HCT116 (cell line): ENCODE data around the gene PDE12. TPM values are rescaled to one million over a fixed set of nuclear protein-coding genes. Genes with fewer than 3 reads are reported as not detected.

ENCODE experiments used
- ATAC-seq: fragments of 200-7000 bp; cut with Tn5 transposase; 2 replicates; pipeline ENCODE4 v1.9.1; 2020; ENCODE audit warnings: mild to moderate bottlenecking, moderate library complexity
- BruUV-seq: library from RNA; stranded (reverse); fragments of 400-500 nt; replicated peaks from 2 replicates; lab custom pipeline; 2021; lab: Mats Ljungman, UMichigan
- CTCF ChIA-PET: fragments of 300-600 bp; sonication (Branson Sonifier 250); formaldehyde crosslinking; loops from one replicate; lab custom pipeline; 2021; ENCODE audit warnings: antibody characterized with exemption; lab: Charles Lee
- POLR2A ChIA-PET: fragments of 300-600, 350-600 bp; sonication (Branson Sonifier 250); formaldehyde crosslinking; loops from one replicate; lab custom pipeline; 2021; ENCODE audit warnings: antibody characterized with exemption; lab: Charles Lee
- RAD21 ChIA-PET, 2 experiments: fragments of 300-600 bp; sonication (Branson Sonifier 250); formaldehyde crosslinking; loops; one replicate each; lab custom pipeline; 2023; ENCODE audit warnings: low total read pairs in 2 of 2; ENCODE audit not compliant: uncharacterized antibody in 2 of 2, unreplicated experiment in 2 of 2, low non-redundant PET in 1 of 2; lab: Charles Lee
- DNase-seq: peaks from one replicate; pipeline ENCODE4 v3.0.0-alpha.2; 2010; ENCODE audit warnings: low read depth, low spot score
- H2AFZ ChIP-seq: fragments of 200-600 bp; shearing (Covaris generic), sonication (generic); 2 replicates; pipeline ENCODE4 v1.6.1; 2017; ENCODE audit warnings: low read depth, mixed run types, mixed read lengths, antibody characterized with exemption, low read length; ENCODE audit not compliant: poor library complexity, severe bottlenecking
- H3K27ac ChIP-seq: 2 replicates; pipeline ENCODE4 v1.5.1; 2012; ENCODE audit warnings: low read depth, low read length
- H3K27me3 ChIP-seq: fragments of 200-600 bp; sonication (generic); 2 replicates; pipeline ENCODE4 v1.6.1; 2016; ENCODE audit warnings: mixed run types, low read length, mixed read lengths; ENCODE audit not compliant: insufficient read depth
- H3K36me3 ChIP-seq, 2 experiments: fragments of 200-500 bp in 1 of 2; fragments of 200-600 bp in 1 of 2; sonication (Bioruptor generic) in 1 of 2; sonication (generic) in 1 of 2; 2 replicates each; pipeline versions ENCODE4 v1.5.1 to v1.6.1; 2014 to 2016; ENCODE audit warnings: low read length in 2 of 2, inconsistent platforms in 1 of 2, mixed read lengths in 1 of 2, mixed run types in 1 of 2; ENCODE audit not compliant: insufficient read depth in 2 of 2, control insufficient read depth in 1 of 2
- H3K4me1 ChIP-seq, 2 experiments: fragments of 200-600 bp in 1 of 2; sonication (generic) in 1 of 2; 2 replicates each; pipeline versions ENCODE4 v1.5.1 to v1.6.1; 2012 to 2017; ENCODE audit warnings: low read length in 2 of 2, inconsistent platforms in 1 of 2, mild to moderate bottlenecking in 1 of 2, mixed read lengths in 1 of 2, mixed run types in 1 of 2, moderate library complexity in 1 of 2; ENCODE audit not compliant: insufficient read depth in 2 of 2, control insufficient read depth in 1 of 2
- H3K4me2 ChIP-seq: fragments of 200-600 bp; sonication (generic); 2 replicates; pipeline ENCODE4 v1.6.1; 2017; ENCODE audit warnings: mixed run types, low read length, mixed read lengths
- H3K4me3 ChIP-seq, 2 experiments: fragments of 200-600 bp in 1 of 2; sonication (generic) in 1 of 2; replicated peaks in 1 of 2; 2 replicates each; pipeline ENCODE4 v1.5.1; 2011 to 2016; ENCODE audit warnings: low read length in 2 of 2, control low read depth in 1 of 2, low read depth in 1 of 2, mild to moderate bottlenecking in 1 of 2, mixed read lengths in 1 of 2, mixed run types in 1 of 2
- H3K79me2 ChIP-seq: fragments of 200-600 bp; sonication (generic); 2 replicates; pipeline ENCODE4 v1.6.1; 2017; ENCODE audit warnings: mild to moderate bottlenecking, mixed run types, low read length, moderate library complexity, mixed read lengths; ENCODE audit not compliant: insufficient read depth
- H3K9ac ChIP-seq: fragments of 200-600 bp; sonication (generic); 2 replicates; pipeline ENCODE4 v1.6.1; 2016; ENCODE audit warnings: low read length, mixed read lengths
- H3K9me2 ChIP-seq: fragments of 200-600 bp; sonication (generic), shearing (Covaris generic); 2 replicates; pipeline ENCODE4 v1.6.1; 2017; ENCODE audit warnings: mixed run types, mild to moderate bottlenecking, moderate library complexity; ENCODE audit not compliant: insufficient read depth
- H3K9me3 ChIP-seq, 2 experiments: fragments of 200-500 bp in 1 of 2; fragments of 200-600 bp in 1 of 2; sonication (Bioruptor generic) in 1 of 2; sonication (generic) in 1 of 2; 2 replicates each; pipeline ENCODE4 v1.6.1; 2014 to 2017; ENCODE audit warnings: low read length in 2 of 2, mixed read lengths in 2 of 2, inconsistent platforms in 1 of 2, low read depth in 1 of 2, mild to moderate bottlenecking in 1 of 2, mixed run types in 1 of 2, moderate library complexity in 1 of 2; ENCODE audit not compliant: control insufficient read depth in 1 of 2, insufficient read depth in 1 of 2
- H4K20me1 ChIP-seq: fragments of 200-600 bp; sonication (generic), shearing (Covaris generic); 2 replicates; pipeline ENCODE4 v1.6.1; 2017; ENCODE audit warnings: mixed run types, mild to moderate bottlenecking, moderate library complexity; ENCODE audit not compliant: insufficient read depth
- ATF3 ChIP-seq: IDR thresholded peaks from 2 replicates; pipeline ENCODE4 v1.6.1; 2012
- CEBPB ChIP-seq: IDR thresholded peaks from 2 replicates; pipeline ENCODE4 v1.6.1; 2012; ENCODE audit warnings: low read depth
- EGR1 ChIP-seq: IDR thresholded peaks from 2 replicates; pipeline ENCODE4 v1.6.1; 2012; ENCODE audit warnings: low read depth
- ELF1 ChIP-seq: IDR thresholded peaks from 2 replicates; pipeline ENCODE4 v1.6.1; 2012; ENCODE audit warnings: low read depth, borderline replicate concordance
- EZH2 ChIP-seq: fragments of 200-600 bp; sonication (generic); IDR thresholded peaks from 2 replicates; pipeline ENCODE4 v1.6.1; 2017; ENCODE audit warnings: antibody characterized with exemption, mixed run types
- FOSL1 ChIP-seq: IDR thresholded peaks from 2 replicates; pipeline ENCODE4 v1.6.1; 2012; ENCODE audit warnings: low read depth
- POLR2AphosphoS5 ChIP-seq: IDR thresholded peaks from 2 replicates; pipeline ENCODE4 v1.6.1; 2011; ENCODE audit warnings: mild to moderate bottlenecking, low read depth, low read length, moderate library complexity
- SIN3A ChIP-seq: IDR thresholded peaks from 2 replicates; pipeline ENCODE4 v1.6.1; 2012; ENCODE audit warnings: low read depth
- SP1 ChIP-seq: IDR thresholded peaks from 2 replicates; pipeline ENCODE4 v1.6.1; 2012; ENCODE audit warnings: low read depth
- SRF ChIP-seq: IDR thresholded peaks from 2 replicates; pipeline ENCODE4 v1.6.1; 2012; ENCODE audit warnings: low read depth
- TCF7L2 ChIP-seq: IDR thresholded peaks from 2 replicates; pipeline ENCODE4 v1.7.0; 2011; ENCODE audit warnings: borderline replicate concordance, inconsistent platforms; ENCODE audit not compliant: insufficient read depth, insufficient read length; ENCODE audit errors: extremely low read depth
- ZBTB33 ChIP-seq: IDR thresholded peaks from 2 replicates; pipeline ENCODE4 v1.6.1; 2011; ENCODE audit warnings: mild to moderate bottlenecking, low read length, moderate library complexity; ENCODE audit not compliant: insufficient replicate concordance; ENCODE audit errors: extremely low read depth
- ZFX ChIP-seq: fragments of 450-650 bp; IDR thresholded peaks from 2 replicates; pipeline ENCODE4 v1.6.1; 2017
- ZNF274 ChIP-seq: fragments of 200-500 bp; sonication (Bioruptor generic); IDR thresholded peaks from 2 replicates; pipeline ENCODE4 v1.6.1; 2014; ENCODE audit warnings: mild to moderate bottlenecking, low read depth, low read length, inconsistent platforms
- intact Hi-C: fragments of 100-400 bp; cut with micrococcal nuclease; formaldehyde crosslinking; loops from 2 replicates; pipeline ENCODE4 v1.10.0; 2022
- total RNA-seq: library from RNA; stranded (reverse); gene quantifications from one replicate; pipeline ENCODE4 v1.2.1, GENCODE V29; 2021; ENCODE audit not compliant: unreplicated experiment

PDE12 gene
- total RNA-seq, 1 experiment from 2014 or later: 28.3 TPM

GRCh38 chr3:57596495-57597126 lies 40.5 kb downstream of the PDE12 start:
- H3K9ac ChIP-seq: peak overlapping the region; percentile 83
- H3K4me3 ChIP-seq: peak overlapping the region; percentile 83 to 100
- H3K4me1 ChIP-seq: peaks cover 5 to 17% of the 10 kb centered on the region in 2 experiments; a peak in 3 of 4 replicates
- ATAC-seq (peak; percentile 26), DNase-seq (peak; percentile 36)
- POLR2A ChIA-PET: interaction anchor here (0.7 to 1.9 kb wide), 2 partner anchors 159 to 199 kb away, joined by 4 read pairs; partner anchors contain the start of gene SLMAP
- no peaks in the 10 kb centered on the region for H3K9me3 ChIP-seq
- H3K9me2 ChIP-seq: no peaks in the 10 kb centered on the region
- H3K27ac ChIP-seq: peak overlapping the region; percentile 94
- peaks cover 72% of the 10 kb centered on the region for H3K79me2 ChIP-seq
- no peak overlapping the region for H2AFZ ChIP-seq
- CTCF ChIA-PET: no interaction called here
- H3K4me2 ChIP-seq: peak overlapping the region; percentile 76
- RAD21 ChIA-PET: interaction anchor here in 1 of 2 experiments (1.6 kb wide), 1 partner anchor 199 kb away, joined by 4 read pairs; no protein-coding TSS in a partner anchor
- H3K27me3 ChIP-seq: no peaks in the 10 kb centered on the region
- H3K36me3 ChIP-seq: peaks cover 0 to 3% of the 10 kb centered on the region in 2 experiments; a peak in 1 of 4 replicates
- intact Hi-C loops: loop anchor here (1.0 to 5.0 kb wide), 3 partner anchors 159 to 451 kb away; no protein-coding TSS in a partner anchor
- 0 out of 2 replicates have a peak, but pooled peaks cover 8% of the 10 kb centered on the region for H4K20me1 ChIP-seq
- TSS peak; percentile 56 for BruUV-seq
- TF ChIP-seq SP1: no peak
- TF ChIP-seq POLR2AphosphoS5: peak; percentile 27; the same call in 1 of the 2 replicates

GRCh38 chr3:57597127-57597923 lies 41.3 kb downstream of the PDE12 start, which contains the start of gene ARF4:
Gene ARF4, minus strand, starts transcription at chr3:57597344. Its CDS starts 204 bp downstream, at chr3:57597140.
- DNase-seq (peak; percentile 99), ATAC-seq (peak; percentile 92)
- Histone ChIP-seq H3K27me3 (no peaks in the 10 kb centered on the region), H3K9me2 (no peaks in the 10 kb centered on the region), H3K36me3 (peaks cover 0 to 3% of the 10 kb centered on the region in 2 experiments; a peak in 1 of 4 replicates), H3K4me1 (peaks cover 5 to 17% of the 10 kb centered on the region in 2 experiments; a peak in 3 of 4 replicates), H3K9ac (peak within 1 kb of the TSS; percentile 83), H3K79me2 (peaks cover 65% of the 10 kb centered on the region), H3K4me3 (peak within 1 kb of the TSS; percentile 83 to 100), H2AFZ (no peak within 1 kb of the TSS), H4K20me1 (0 out of 2 replicates have a peak, but pooled peaks cover 8% of the 10 kb centered on the region), H3K9me3 (no peaks in the 10 kb centered on the region), H3K4me2 (peak within 1 kb of the TSS; percentile 78), H3K27ac (peak within 1 kb of the TSS; percentile 94)
- ChIA-PET POLR2A (interaction anchor here (0.5 to 1.9 kb wide), 8 partner anchors 18 to 229 kb away, joined by 3 to 6 read pairs (median 4); no protein-coding TSS in a partner anchor), RAD21 (interaction anchor here in 1 of 2 experiments (1.6 kb wide), 1 partner anchor 200 kb away, joined by 4 read pairs; no protein-coding TSS in a partner anchor), CTCF (interaction anchor here (0.6 to 1.1 kb wide), 2 partner anchors 92 to 229 kb away, joined by 3 read pairs; no protein-coding TSS in a partner anchor)
- intact Hi-C loops: loop anchor here (1.0 to 5.0 kb wide), 3 partner anchors 158 to 450 kb away; no protein-coding TSS in a partner anchor
- no TSS peak for BruUV-seq
- no peak for TF ChIP-seq EGR1
- TF ChIP-seq EZH2: no peak
- TF ChIP-seq POLR2AphosphoS5: peak; percentile 99
- TF ChIP-seq ZNF274: no peak
- no peak for TF ChIP-seq FOSL1
- TF ChIP-seq ELF1: peak; percentile 93
- no peak for TF ChIP-seq CEBPB
- peak; percentile 84 for TF ChIP-seq SIN3A
- TF ChIP-seq ZFX: peak; percentile 58; the same call in 1 of the 2 replicates
- TF ChIP-seq SRF: no peak; the same call in 1 of the 2 replicates
- peak; percentile 21 for TF ChIP-seq ZBTB33
- no peak for TF ChIP-seq ATF3
- peak; percentile 28 for TF ChIP-seq TCF7L2
